MM.1S (cell line): ENCODE results near the gene TMEM229B.

Experiments used
- DNase-seq: peaks from one replicate; pipeline ENCODE4 v3.0.0-alpha.2; 2015
- H2AFZ ChIP-seq: fragments of 300-600 bp; sonication (generic); 2 replicates; pipeline ENCODE4 v1.6.0; 2016; ENCODE audit warnings: antibody characterized with exemption, low read length
- H3F3A ChIP-seq: fragments of 300-600 bp; sonication (generic); 2 replicates; pipeline ENCODE4 v1.6.1; 2016; ENCODE audit warnings: mild to moderate bottlenecking, antibody characterized with exemption, low read length, moderate library complexity, mixed read lengths; ENCODE audit not compliant: insufficient read depth
- H3K27ac ChIP-seq: fragments of 300-600 bp; sonication (generic); 2 replicates; pipeline ENCODE4 v1.5.1; 2016; ENCODE audit warnings: mild to moderate bottlenecking, low read length
- H3K27me3 ChIP-seq: fragments of 300-600 bp; sonication (generic); replicated peaks from 2 replicates; pipeline ENCODE4 v1.6.0; 2016; ENCODE audit warnings: low read length; ENCODE audit not compliant: insufficient read depth
- H3K36me3 ChIP-seq: fragments of 300-600 bp; sonication (generic); replicated peaks from 2 replicates; pipeline ENCODE4 v1.6.1; 2016; ENCODE audit warnings: mild to moderate bottlenecking, low read length, mixed read lengths; ENCODE audit not compliant: insufficient read depth
- H3K4me1 ChIP-seq: fragments of 300-600 bp; sonication (generic); 2 replicates; pipeline ENCODE4 v1.6.1; 2016; ENCODE audit warnings: low read length, mixed read lengths
- H3K4me2 ChIP-seq: fragments of 300-600 bp; sonication (generic); 2 replicates; pipeline ENCODE4 v1.6.0; 2016; ENCODE audit warnings: low read depth, low read length
- H3K4me3 ChIP-seq: fragments of 300-600 bp; sonication (generic); 2 replicates; pipeline ENCODE4 v1.5.1; 2016; ENCODE audit warnings: low read length, mixed read lengths
- H3K79me2 ChIP-seq: fragments of 300-600 bp; sonication (generic); 2 replicates; pipeline ENCODE4 v1.6.1; 2016; ENCODE audit warnings: mixed run types, low read length, mixed read lengths
- H3K9ac ChIP-seq: fragments of 300-600 bp; sonication (generic); 2 replicates; pipeline ENCODE4 v1.6.1; 2016; ENCODE audit warnings: low read length, mixed read lengths
- H3K9me2 ChIP-seq: fragments of 300-600 bp; sonication (generic); replicated peaks from 2 replicates; pipeline ENCODE4 v1.6.1; 2016; ENCODE audit warnings: mild to moderate bottlenecking, low read length, mixed read lengths; ENCODE audit not compliant: insufficient read depth
- H3K9me3 ChIP-seq: fragments of 300-600 bp; sonication (generic); replicated peaks from 2 replicates; pipeline ENCODE4 v1.6.1; 2016; ENCODE audit warnings: mild to moderate bottlenecking, low read length, mixed read lengths; ENCODE audit not compliant: insufficient read depth
- H4K20me1 ChIP-seq: fragments of 300-600 bp; sonication (generic); 2 replicates; pipeline ENCODE4 v1.6.1; 2016; ENCODE audit warnings: mild to moderate bottlenecking, low read length, moderate library complexity, mixed read lengths; ENCODE audit not compliant: insufficient read depth
- CTCF ChIP-seq: fragments of 300-600 bp; sonication (generic); IDR thresholded peaks from 2 replicates; pipeline ENCODE4 v1.5.1; 2016; ENCODE audit warnings: antibody characterized with exemption, low read length, mixed read lengths
- EZH2 ChIP-seq: fragments of 300-600 bp; sonication (generic); optimal IDR thresholded peaks from 2 replicates; pipeline ENCODE3; 2017; ENCODE audit warnings: low read depth, mild to moderate bottlenecking, antibody characterized with exemption, low read length, mixed read lengths
- EZH2phosphoT487 ChIP-seq: fragments of 300-600 bp; sonication (generic); IDR thresholded peaks from 2 replicates; pipeline ENCODE4 v1.6.1; 2018; ENCODE audit warnings: antibody characterized with exemption, low read length

TMEM229B gene

GRCh38 chr14:67505254-67505653, 16.7 kb upstream of the TMEM229B start:
- no peaks in the 10 kb centered on the region for H3K9me3 ChIP-seq
- no peaks in the 10 kb centered on the region for H3K9me2 ChIP-seq
- H3K27ac ChIP-seq, result no peak overlapping the region
- no peaks in the 10 kb centered on the region for H3K27me3 ChIP-seq
- no peaks in the 10 kb centered on the region for H3K79me2 ChIP-seq
- no peak overlapping the region for H3K4me3 ChIP-seq
- no peaks in the 10 kb centered on the region for H3K36me3 ChIP-seq
- TF ChIP-seq CTCF (no peak), EZH2 (no peak), EZH2phosphoT487 (no peak)
- no peak overlapping the region for H3K9ac ChIP-seq
- no peak overlapping the region for H3K4me2 ChIP-seq
- no peaks in the 10 kb centered on the region for H3F3A ChIP-seq
- H2AFZ ChIP-seq, result no peak overlapping the region
- no peak for DNase-seq
- H3K4me1 ChIP-seq, result no peaks in the 10 kb centered on the region
- no peaks in the 10 kb centered on the region for H4K20me1 ChIP-seq

- Histone ChIP-seq H3K9me2 (no peaks in the 10 kb centered on the region), H3K4me3 (no peak overlapping the region), H3K4me1 (no peaks in the 10 kb centered on the region), H3K9ac (no peak overlapping the region), H4K20me1 (no peaks in the 10 kb centered on the region), H3K9me3 (no peaks in the 10 kb centered on the region), H3K36me3 (no peaks in the 10 kb centered on the region), H3F3A (no peaks in the 10 kb centered on the region), H2AFZ (no peak overlapping the region), H3K27ac (no peak overlapping the region), H3K27me3 (no peaks in the 10 kb centered on the region), H3K79me2 (no peaks in the 10 kb centered on the region), H3K4me2 (no peak overlapping the region)
- TF ChIP-seq EZH2 (no peak), EZH2phosphoT487 (no peak), CTCF (no peak)
- DNase-seq, result no peak
These were observed 14.8 kb upstream of the TMEM229B start for GRCh38 chr14:67503331-67503730.

GRCh38 chr14:67502867-67503266, 14.3 kb upstream of the TMEM229B start:
- no peak overlapping the region for H3K4me2 ChIP-seq
- TF ChIP-seq CTCF, result no peak
- no peak for TF ChIP-seq EZH2phosphoT487
- TF ChIP-seq EZH2, result no peak
- H3K9me3 ChIP-seq, result no peaks in the 10 kb centered on the region
- no peaks in the 10 kb centered on the region for H4K20me1 ChIP-seq
- no peak for DNase-seq
- H3K9me2 ChIP-seq, result no peaks in the 10 kb centered on the region
- H2AFZ ChIP-seq, result no peak overlapping the region
- no peak overlapping the region for H3K4me3 ChIP-seq
- no peaks in the 10 kb centered on the region for H3K79me2 ChIP-seq
- H3K9ac ChIP-seq, result no peak overlapping the region
- no peaks in the 10 kb centered on the region for H3K4me1 ChIP-seq
- H3K36me3 ChIP-seq, result no peaks in the 10 kb centered on the region
- no peaks in the 10 kb centered on the region for H3F3A ChIP-seq
- no peaks in the 10 kb centered on the region for H3K27me3 ChIP-seq
- H3K27ac ChIP-seq, result no peak overlapping the region
